Lung (tissue), 12 donors: ENCODE measurements around the gene PIP5K1B. TPM values are rescaled to one million over a fixed set of nuclear protein-coding genes. Genes with fewer than 3 reads are reported as not detected.

Experiments used
- ATAC-seq: fragments of 200-7000 bp; cut with Tn5 transposase; one replicate; pipeline ENCODE4 v1.9.1; 2020; ENCODE audit warnings: moderate number of reproducible peaks; ENCODE audit not compliant: insufficient read depth, low FRiP score
- DNase-seq, 3 donors: peaks; one replicate each; pipeline ENCODE4 v3.0.0-alpha.2; 2013 to 2017
- H3K27ac ChIP-seq, 2 donors: one replicate each; pipeline ENCODE4 v1.5.1; 2013; ENCODE audit warnings: mild to moderate bottlenecking in 2 of 2, moderate library complexity in 2 of 2, control low read depth in 1 of 2, inconsistent platforms in 1 of 2, low read depth in 1 of 2, low read length in 1 of 2
- H3K27me3 ChIP-seq, 3 donors: one replicate each; pipeline ENCODE4 v1.5.1; 2013; ENCODE audit warnings: low read length in 2 of 3; ENCODE audit not compliant: control insufficient read depth in 3 of 3, insufficient read depth in 3 of 3
- H3K36me3 ChIP-seq, 4 donors: one replicate each; pipeline ENCODE4 v1.5.1; 2013; ENCODE audit warnings: low read length in 4 of 4, mild to moderate bottlenecking in 1 of 4, moderate library complexity in 1 of 4; ENCODE audit not compliant: control insufficient read depth in 4 of 4, insufficient read depth in 4 of 4
- H3K4me1 ChIP-seq, 5 donors: one replicate each; pipeline ENCODE4 v1.5.1; 2013; ENCODE audit warnings: low read length in 5 of 5, mild to moderate bottlenecking in 2 of 5, moderate library complexity in 1 of 5; ENCODE audit not compliant: control insufficient read depth in 5 of 5, insufficient read depth in 5 of 5
- H3K4me3 ChIP-seq: one replicate; pipeline ENCODE4 v1.5.1; 2013; ENCODE audit warnings: mild to moderate bottlenecking, control low read depth, moderate library complexity
- H3K9ac ChIP-seq, 2 donors: one replicate each; pipeline ENCODE4 v1.5.1; 2013; ENCODE audit warnings: low read length in 2 of 2, control low read depth in 1 of 2; ENCODE audit not compliant: insufficient read depth in 1 of 2
- H3K9me3 ChIP-seq, 4 donors: one replicate each; pipeline ENCODE4 v1.5.1; 2013; ENCODE audit warnings: low read length in 3 of 4, mild to moderate bottlenecking in 1 of 4, moderate library complexity in 1 of 4; ENCODE audit not compliant: control insufficient read depth in 4 of 4, insufficient read depth in 3 of 4
- CTCF ChIP-seq: IDR thresholded peaks from 2 replicates; pipeline ENCODE4 v1.5.1; 2012; ENCODE audit warnings: mild to moderate bottlenecking; ENCODE audit errors: control extremely low read depth, extremely low read depth
- WGBS, 2 donors: extraction: QIAGEN DNeasy Blood & Tissue Kit; methylation state at CpG; one replicate each; pipeline ENCODE4 v1.1.7; 2013; 5-methylcytosine and 5-hydroxymethylcytosine counted together
- polyA plus RNA-seq, 2 donors: library from polyadenylated mRNA; stranded (reverse); fragments of 200-250 nt; gene quantifications; one replicate each; pipeline ENCODE4 v1.2.1, GENCODE V29; 2013
- total RNA-seq, 2 donors: library from RNA; depleted of rRNA in 1 of 2; stranded (reverse); fragments of >200 nt in 1 of 2; gene quantifications; one replicate each; pipeline ENCODE4 v1.2.1, GENCODE V29; 2014 to 2021
- donor health status: control.
- donor health status: control.
- donor health status: Bipolar disorder and iron deficiency.
- donor health status: healthy.
- donor health status: DM: yes; HTN: yes; CAD: no.

The PIP5K1B gene
- total and polyA plus RNA-seq, 4 donors, result 6.6 to 28.2 (median 15.6) TPM

GRCh38 chr9:68957479-68957878, 252.4 kb downstream of the PIP5K1B start:
- ATAC-seq, result no peak
- WGBS, 2 donors, result 96 to 97% methylated on average over 1 of the region's 1 CpG

GRCh38 chr9:68961587-68961986, 256.5 kb downstream of the PIP5K1B start:
- no peaks in the 10 kb centered on the region for H3K9me3 ChIP-seq
- H3K4me3 ChIP-seq, result no peak overlapping the region
- peaks cover 0 to 3% (median 0%) of the 10 kb centered on the region in 4 donors for H3K36me3 ChIP-seq
- TF ChIP-seq CTCF, result no peak
- no peaks in the 10 kb centered on the region for H3K27me3 ChIP-seq
- peaks cover 0 to 9% (median 0%) of the 10 kb centered on the region in 5 donors for H3K4me1 ChIP-seq
- H3K27ac ChIP-seq, result peak overlapping the region in 1 of 2 donors; percentile 14
- no peak for ATAC-seq
- DNase-seq, result no peak
- no peak overlapping the region for H3K9ac ChIP-seq
- 91 to 93% methylated on average over 4 of the region's 4 CpGs for whole genome bisulfite sequencing, 2 donors

More at GRCh38 chr9:68957479-68957878, 252.4 kb downstream of the PIP5K1B start:
- no peak for DNase-seq
- H3K9me3 ChIP-seq, result no peaks in the 10 kb centered on the region
- H3K36me3 ChIP-seq, result peaks cover 0 to 3% (median 0%) of the 10 kb centered on the region in 4 donors
- no peak overlapping the region for H3K4me3 ChIP-seq
- peaks cover 0 to 4% (median 0%) of the 10 kb centered on the region in 5 donors for H3K4me1 ChIP-seq
- no peaks in the 10 kb centered on the region for H3K27me3 ChIP-seq
- H3K9ac ChIP-seq, result no peak overlapping the region
- no peak overlapping the region for H3K27ac ChIP-seq
- TF ChIP-seq CTCF, result no peak

- no peak for ATAC-seq
- no peak for TF ChIP-seq CTCF
- 57 to 76% methylated on average over 3 of the region's 3 CpGs for WGBS, 2 donors
These were observed 258.4 kb downstream of the PIP5K1B start for GRCh38 chr9:68963416-68963815.

GRCh38 chr9:68964102-68964541, 259.1 kb downstream of the PIP5K1B start:
- no peak for DNase-seq
- H3K4me3 ChIP-seq, result no peak overlapping the region
- H3K27ac ChIP-seq, result peak overlapping the region in 1 of 2 donors; percentile 53
- H3K27me3 ChIP-seq, result no peaks in the 10 kb centered on the region
- no peak for TF ChIP-seq CTCF
- H3K9me3 ChIP-seq, result no peaks in the 10 kb centered on the region
- no peak for ATAC-seq
- peaks cover 0 to 16% (median 0%) of the 10 kb centered on the region in 5 donors for H3K4me1 ChIP-seq
- H3K9ac ChIP-seq, result no peak overlapping the region
- 43 to 69% methylated on average over 3 of the region's 3 CpGs for WGBS, 2 donors
- no peaks in the 10 kb centered on the region for H3K36me3 ChIP-seq

More at GRCh38 chr9:68963416-68963815, 258.4 kb downstream of the PIP5K1B start:
- no peaks in the 10 kb centered on the region for H3K27me3 ChIP-seq
- no peaks in the 10 kb centered on the region for H3K9me3 ChIP-seq
- DNase-seq, result no peak
- no peaks in the 10 kb centered on the region for H3K36me3 ChIP-seq
- H3K9ac ChIP-seq, result no peak overlapping the region
- H3K27ac ChIP-seq, result peak overlapping the region in 1 of 2 donors; percentile 47
- H3K4me3 ChIP-seq, result no peak overlapping the region
- H3K4me1 ChIP-seq, result peaks cover 0 to 16% (median 0%) of the 10 kb centered on the region in 5 donors
